Measurements from ENCODE around the gene ZNF366.

Gene ZNF366

DNA sequence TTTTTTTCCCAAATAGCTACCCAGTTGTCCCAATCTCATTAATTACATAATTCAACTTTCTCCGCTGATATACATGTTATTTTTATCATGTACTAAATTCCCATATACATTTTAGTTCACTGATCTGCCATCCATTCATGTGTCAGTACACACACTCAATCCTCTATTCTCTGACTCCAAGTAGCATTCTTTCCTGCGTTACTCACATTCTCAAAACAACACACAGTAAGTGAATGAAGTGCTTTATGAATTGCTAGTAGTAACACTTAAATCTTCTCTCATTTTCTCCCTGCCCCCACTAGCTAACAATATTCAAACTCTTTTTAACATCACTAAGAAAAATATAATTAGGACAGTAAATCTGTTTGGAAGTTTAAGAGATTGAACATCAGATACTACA, 8.9 kb downstream of the ZNF366 start:
- no peak for DNase-seq

DNA sequence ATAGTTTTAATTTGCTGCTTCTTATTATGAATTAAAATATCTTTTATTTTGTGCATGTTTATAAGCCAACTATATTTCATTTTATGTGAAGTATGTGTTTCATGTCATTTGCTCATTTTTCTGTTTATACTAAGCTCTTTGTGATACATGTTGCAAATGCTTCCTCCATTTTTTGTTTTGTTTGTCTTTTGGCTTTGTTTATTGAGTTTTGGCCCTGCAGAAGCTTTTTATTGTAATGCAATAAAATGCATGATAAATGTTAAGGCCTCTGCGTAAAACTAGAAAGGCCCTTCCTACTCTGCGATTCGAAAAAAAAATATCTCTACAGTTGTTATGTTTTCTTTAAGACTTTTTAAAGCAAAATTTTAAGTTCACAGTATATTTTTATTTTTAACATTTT, 9.4 kb downstream of the ZNF366 start:
- no peak for DNase-seq

DNA sequence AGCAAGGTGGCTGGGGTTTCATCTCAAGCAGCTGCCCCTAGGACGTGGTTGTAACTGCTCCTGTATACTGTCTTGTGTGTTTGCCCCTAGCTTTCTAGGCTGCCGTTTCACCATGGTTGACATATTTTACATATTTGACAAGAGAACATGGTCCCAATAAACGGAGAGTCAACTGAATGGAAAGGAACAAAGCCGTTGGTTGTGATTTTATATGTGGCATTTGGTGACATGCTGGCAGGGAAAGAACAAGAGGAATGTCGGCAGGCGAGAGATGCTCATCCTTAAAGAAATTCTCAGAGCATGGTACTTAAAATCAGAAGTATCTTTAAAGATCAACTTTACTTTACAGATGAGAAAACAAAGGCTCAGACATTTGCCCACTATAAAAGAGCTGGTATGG, 11.8 kb downstream of the ZNF366 start:
- no peak for DNase-seq

DNA sequence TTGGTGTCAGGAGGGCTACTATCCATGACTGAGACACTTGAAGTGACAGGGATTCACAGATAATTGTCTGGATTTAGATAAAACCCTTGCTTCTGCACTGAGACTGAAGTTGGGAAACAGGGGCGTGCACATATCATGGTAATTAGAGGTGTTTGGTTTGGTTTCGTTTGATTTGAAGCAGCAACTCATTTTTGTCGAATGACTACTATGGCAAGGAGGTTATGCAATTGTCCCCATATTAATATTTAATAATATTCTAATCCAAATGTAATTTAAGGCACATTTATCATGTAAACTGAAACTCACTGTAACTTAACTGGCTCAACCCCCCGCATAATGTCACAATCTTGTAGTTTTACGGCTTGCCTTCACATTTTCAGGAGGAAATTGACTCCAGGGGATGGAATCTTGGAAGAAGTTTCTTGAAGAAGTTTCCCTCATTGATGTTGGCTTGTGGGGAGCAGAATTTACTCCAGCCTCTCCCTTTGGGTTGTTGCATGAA, 12.5 kb downstream of the ZNF366 start:
- DNase-seq: no peak

DNA sequence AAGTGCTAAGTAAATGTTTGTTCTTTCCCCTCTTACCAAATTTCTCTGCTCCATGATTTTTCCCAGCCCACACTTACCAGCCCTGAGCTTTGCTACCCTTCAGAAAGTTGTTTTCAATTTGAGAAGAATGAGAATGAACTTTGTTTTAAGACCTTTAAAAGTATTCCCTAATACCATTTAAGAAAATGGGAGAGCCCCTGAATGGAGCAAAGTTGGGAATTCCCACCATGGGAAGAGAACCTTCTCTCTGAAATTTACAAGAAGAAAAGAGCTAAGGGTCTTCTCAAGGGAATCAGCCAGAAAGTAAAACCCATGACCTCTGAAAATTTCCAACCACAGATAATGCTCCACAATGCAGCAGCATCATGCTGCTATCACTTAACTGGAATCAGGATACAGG, 17.7 kb downstream of the ZNF366 start:
- no peak for DNase-seq

DNA sequence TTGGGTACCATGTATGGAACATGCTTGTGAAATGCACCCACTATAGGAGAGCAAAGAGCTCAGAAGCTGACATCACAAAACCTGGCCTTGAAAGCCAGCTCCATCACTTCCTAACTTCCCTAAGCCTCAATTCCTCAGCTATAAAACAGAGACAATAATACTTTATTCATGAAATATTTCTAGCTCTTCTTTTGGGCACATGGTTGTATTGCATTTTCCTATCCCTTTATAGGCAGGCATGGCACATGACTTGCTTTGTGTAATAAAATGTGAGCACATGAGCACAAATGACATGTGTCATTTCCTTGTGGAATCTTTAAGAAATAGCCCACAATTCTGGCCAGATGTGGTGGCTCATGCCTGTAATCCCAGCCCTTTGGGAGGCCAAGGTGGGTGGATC, 18.5 kb downstream of the ZNF366 start:
- no peak for DNase-seq

DNA sequence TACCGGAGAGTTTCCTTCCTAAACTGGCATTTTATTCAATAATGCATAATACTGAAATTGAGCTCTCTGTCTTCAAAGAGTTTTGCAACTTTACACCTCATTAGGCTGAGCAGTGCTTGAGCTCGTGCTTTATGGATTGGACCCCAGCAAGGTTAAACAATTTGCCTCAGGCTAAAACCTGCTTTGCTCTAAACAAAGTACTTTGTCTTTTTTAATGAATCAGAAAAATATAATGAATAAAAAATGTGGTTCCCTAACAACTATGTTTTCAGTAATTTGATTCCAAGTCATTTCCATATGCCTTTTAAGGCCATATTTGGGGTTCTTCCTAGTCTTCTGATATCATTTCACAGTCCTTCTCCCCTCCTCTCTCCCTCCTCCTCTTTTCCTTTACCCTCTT, 20.0 kb downstream of the ZNF366 start:
- DNase-seq: no peak

DNA sequence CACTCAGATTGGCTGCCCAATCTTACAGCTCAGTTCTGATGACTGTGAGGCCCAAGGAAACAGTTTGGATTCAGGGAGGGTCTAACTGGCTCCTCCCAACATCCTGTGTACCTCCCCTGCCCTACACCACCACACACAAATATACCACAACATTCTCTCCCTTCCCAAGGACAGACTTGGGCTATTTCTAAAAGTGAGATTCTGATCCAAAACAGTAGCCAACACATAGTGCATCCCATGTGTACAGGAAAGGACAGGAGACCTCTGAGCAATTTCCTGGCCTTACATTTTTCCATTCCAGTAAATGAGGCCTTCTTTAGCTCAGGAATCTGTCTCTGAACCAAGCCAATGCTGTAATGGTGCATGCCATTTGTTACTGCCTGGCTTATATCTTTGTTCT, 20.8 kb downstream of the ZNF366 start:
- DNase-seq: no peak

DNA sequence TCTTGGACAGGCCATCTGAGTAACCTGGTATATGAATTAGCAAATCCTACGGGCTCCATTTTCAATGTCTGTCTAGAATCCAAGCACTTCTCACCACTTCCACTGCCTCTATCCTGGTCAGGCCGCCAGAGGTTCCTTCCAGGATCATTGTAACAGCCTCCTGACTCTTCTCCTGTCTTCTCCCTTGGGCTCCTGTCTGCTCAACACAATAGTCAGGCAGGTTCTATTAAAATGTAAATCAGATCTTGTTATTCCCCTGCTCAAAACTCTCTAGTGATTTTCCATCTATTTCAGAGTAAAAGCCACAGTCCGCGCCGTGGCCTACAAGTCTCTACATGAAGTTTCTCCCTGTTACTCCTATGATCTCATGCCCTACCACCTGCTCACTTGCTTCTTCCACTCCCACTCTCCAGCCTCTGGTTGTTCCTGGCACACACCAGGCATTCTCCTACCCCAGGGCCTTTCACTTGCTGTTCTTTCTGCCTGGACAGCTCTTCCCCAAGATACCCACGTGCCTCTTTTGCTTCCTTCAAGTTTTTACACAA, 21.7 kb downstream of the ZNF366 start:
- DNase-seq: no peak

DNA sequence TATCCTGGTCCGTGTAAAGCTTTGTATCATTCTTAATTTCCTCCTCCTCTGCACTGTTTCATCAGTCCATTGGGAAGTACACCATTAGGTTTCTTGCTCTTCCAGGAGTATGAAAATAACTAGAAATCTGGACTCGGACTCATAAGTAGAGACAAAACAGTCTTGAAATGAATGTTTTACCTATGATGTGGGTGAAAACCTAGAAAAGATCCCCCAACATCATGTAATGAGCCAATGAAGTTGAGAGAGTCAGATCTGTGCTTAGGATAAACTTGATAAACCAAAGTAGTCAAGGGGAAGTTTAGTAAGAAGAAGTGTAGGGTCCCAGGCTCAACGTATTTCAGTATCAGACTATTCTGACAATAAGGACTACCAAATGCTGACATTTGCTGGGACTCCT, 25.2 kb downstream of the ZNF366 start:
- no peak for DNase-seq

DNA sequence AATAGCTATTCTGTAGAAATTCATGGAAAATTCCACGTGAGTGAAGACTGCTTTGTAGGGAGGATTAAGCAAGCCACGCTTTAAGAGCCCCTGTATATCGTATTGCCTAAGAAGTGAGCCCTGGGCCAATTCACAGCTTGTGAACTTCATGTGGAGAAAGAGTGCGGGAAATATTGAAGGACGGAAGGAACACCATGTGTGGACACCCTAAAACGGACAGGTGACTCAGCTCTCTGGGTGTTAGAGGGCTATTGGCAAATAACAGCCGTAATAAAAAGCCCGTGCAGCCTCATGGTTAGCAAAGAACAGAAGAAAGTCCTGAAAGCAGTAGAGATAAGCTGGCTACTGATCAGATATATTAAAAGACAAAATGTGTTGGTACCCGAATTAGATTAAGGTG, 26.4 kb downstream of the ZNF366 start:
- no peak for DNase-seq

DNA sequence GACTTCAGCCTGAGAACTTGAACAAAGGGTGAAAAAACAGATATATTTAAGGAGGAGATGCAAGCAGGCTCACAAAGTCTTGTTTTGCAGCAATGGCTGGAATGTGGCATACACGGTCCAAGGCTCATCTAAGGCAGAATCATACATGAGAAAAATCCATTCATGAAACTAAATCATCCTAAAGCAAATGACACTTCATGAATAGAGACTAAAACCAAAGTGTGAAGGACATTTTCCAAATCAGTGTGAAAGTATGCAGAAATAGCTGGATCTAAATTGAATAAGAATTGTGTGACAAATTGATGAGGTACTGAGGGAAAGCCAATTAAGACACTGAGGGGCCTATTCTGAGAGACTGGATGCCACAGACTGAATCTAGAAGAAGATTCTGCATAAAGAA, 27.3 kb downstream of the ZNF366 start:
- no peak for DNase-seq

DNA sequence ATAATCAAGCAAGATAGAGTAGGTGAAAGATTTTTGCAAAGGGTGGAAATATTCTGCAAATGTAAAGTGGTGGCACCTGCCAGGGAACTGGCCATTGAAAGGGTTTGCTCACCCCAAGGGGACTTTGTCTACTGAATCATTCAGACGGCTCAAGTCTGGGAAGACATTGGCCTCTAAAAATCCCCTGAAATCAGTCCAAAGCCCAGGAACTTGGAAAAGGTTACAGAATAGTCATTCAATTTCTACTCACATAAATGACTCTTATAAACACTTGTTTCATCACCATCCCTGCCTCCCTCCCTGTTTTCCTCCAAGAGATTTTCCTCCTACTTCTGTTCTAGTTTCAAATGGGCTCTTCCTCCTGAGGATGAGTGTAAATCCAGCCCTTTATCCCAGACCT, 28.5 kb downstream of the ZNF366 start:
- DNase-seq: peak in 3 of 58 donors; percentile 2 to 24 (median 5)

DNA sequence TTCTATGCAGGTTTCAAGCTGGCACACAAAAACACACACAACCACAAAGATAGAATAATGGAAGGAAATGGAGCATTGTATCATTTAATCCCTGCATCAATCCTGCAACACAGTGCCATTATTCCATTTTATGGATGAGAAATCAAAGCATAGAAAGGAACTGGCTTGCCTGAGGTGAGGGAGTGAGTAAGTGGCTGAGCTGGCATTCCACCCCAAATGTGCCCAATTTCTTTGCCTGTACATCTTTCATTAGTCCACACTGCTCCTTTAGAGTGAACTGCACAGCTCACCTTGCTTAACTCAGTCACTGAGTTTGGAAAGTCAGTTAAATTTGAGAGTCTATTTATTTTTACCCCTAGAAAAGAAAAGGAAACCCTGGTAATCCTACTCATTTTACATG, 28.9 kb downstream of the ZNF366 start:
- DNase-seq: no peak

DNA sequence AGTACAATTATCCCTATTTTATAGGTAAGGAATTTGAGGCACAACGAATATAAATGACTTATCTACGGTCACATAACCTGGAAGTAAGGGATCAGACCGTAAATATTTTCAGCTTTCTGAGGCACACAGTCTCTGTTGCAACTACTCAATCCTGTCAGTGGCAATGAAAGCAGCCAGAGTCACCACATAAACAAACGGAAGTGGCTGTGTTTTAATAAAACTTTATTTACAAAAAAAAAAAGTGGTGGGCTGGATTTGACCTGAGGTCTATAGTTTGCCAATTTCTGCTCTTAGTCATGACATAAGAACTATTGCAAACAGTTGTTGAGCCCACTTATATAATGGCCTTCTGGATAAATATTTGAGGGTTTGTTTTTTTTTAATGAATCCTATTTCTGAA, 29.6 kb downstream of the ZNF366 start:
- no peak for DNase-seq

DNA sequence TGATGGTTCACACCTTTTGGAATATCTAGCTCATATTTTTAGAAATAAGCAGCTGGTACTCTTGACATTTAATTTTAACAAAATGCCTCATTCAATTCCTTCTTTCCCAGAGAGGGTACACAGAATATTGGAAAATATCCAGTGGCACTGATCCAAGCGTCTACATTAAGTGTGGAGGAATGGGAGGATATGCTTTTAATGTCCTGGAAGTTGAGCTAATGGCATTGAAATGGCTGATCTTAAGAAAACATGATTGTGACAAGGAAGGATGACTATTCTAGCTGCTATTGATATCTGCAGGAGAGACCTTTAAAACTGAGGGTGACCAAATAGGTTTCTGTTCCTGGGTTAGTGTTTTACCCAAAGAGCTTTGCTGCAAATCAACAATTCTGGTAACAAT, 30.0 kb downstream of the ZNF366 start:
- DNase-seq: no peak

DNA sequence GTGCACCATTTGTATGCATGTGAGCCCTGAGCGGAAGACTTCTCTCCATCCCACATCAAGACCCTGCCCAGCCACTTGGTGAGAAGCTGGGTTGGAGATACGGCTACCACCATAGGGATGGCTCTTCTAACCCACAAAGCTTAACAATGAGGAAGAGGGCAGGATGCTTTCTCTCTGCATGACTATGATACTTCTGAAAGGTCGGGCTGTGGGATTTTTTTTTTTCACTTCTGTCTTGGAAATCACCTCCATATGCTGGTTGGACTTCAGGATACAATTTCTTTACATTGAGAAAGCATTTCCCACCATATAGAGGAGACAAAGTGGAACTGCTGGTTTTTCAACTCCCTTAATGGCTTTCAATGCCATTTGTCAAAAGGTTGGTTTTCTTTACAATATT, 30.5 kb downstream of the ZNF366 start:
- DNase-seq: no peak

DNA sequence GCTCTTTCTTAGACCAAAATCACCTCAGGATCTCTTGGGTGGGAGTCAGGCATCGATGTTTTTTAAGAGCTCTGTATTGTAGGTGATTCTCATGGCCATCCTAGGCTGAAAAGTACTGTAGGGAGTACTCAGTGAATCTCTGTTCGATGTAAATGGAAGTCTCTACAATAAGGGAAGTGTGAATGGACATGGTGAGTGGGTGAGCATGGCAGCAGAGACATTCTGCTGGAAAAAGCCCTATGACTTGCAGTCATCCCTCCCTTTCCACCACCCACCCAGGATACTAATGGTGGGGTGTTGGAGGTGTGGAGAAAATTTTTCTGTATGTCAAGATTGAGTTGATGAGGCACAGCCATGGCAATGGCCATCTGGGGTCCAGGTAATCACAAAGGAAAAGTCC, 30.9 kb downstream of the ZNF366 start:
- no peak for DNase-seq

DNA sequence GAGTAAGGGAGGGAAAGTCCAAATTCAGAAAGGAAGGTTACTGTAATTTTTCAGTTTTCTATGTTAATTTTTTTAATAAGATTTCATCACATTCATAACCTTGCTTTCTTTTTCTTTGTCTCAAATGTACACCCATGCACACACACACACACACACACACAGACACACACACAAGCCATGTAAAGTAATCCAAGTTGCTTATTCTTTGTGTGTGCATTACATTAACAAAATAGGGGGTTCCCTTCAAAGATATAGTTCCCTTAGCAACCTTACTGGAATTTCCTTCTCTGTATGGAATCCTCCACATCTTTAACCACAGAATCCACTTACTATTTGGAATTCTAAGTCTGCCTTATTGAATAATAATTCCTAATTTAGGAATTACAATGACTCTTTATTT, 32.7 kb downstream of the ZNF366 start:
- no peak for DNase-seq

DNA sequence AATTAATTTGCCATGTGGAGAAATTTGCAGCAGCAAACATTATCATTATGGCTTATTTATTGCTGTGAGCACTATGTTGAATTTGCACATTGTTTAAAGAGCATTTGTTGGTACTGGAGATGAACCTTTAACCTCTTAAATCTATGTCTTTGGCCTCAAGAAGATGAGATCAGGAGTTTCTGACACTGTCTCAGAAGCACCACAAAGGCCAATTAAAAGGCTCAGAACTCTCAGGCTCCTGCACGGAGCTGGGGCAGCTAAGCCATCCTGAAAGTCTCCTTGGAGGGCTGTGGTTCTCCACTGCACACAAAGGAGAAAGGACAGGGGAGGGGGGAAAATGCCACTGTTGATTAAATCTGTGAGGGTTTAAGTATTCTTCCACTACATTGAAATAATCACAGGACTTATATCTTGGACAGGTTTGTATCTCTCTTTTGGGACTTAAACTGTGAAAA, 33.1 kb downstream of the ZNF366 start:
- no peak for DNase-seq

DNA sequence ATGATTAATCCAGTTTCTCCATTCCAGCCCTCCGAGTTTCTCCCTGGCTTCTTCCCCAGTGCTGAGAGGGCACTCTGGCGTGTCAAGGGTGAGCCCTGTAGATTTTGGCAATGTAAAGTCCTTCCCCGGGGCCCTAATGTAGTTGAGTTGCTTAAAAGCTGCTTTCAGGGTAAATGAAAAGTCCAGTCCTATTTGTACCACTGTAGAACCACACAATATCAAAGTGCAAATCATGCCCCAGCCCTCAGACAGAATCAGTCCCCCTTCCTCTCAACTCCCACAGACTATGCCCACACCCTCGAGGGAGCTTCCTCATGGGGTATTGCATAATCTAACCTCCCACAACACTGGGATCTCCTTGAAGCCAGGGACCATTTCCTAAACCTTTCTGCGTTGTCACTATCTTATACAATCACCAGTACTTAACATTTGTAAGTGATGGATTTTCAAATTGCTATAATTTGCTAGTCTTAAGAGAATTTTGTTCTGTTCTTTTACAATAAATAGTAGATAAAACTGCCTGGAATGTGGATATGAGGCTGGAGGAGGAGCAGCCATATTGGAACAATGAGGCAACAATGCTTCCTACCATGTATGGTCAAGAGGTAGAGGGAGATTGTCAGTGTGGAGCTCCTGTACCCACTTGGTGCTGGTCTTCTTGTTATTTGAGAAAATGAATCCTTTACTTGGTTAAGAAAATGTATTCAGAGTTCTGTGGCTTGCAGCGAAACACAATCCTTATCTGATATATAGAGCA, 34.4 kb downstream of the ZNF366 start:
- no peak for DNase-seq

DNA sequence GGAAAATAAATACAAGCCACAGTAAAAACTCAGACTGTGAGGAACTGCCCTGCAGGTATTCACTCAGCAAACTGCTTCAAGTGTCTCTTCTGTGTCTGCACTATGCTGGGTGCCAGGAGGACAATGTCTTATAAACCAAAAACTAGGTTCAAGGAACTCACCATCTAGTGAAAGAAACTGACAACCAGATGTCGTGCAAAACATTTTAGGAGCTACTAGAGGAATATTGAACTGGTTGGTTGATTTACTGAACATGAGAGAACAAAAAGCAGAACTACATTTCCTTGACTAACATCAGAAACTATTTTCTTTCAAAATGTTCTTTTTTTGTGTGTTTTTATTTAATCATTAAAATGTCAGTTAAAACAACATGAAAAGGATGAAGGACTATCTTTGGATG, 35.2 kb downstream of the ZNF366 start:
- no peak for DNase-seq

DNA sequence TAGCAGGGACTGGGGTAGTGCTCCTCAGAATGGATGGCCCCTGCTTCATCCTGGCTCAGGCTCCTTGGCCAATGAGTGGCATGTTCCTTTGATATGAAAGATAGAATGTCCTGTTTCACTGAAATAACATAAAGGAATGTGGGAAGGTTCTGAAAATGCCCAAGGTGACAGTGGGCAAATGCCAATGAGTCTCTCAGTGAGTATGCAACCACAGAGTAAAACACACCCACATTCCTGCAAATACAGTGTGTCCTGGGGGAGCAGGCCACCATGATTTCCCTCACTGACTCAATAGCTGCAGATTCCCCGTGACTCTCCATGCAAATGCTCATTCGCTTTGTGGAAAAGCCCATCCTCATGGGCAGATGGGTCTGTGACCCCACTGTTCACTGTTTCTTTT, 36.4 kb downstream of the ZNF366 start:
- DNase-seq: no peak
